Activated CD4-positive, alpha-beta T cell treated with anti-CD3 and anti-CD28 coated beads, Interleukin-2, amount 50 U/mL, for 24 hours (primary cell): Measurements from ENCODE around the gene ELMO3.

Source experiments
- DNase-seq, 2 donors: peaks; one replicate each; pipeline ENCODE4 v3.0.0-alpha.2; 2020; ENCODE audit warnings: low read depth in 1 of 2, low spot score in 1 of 2

ELMO3 gene

DNA sequence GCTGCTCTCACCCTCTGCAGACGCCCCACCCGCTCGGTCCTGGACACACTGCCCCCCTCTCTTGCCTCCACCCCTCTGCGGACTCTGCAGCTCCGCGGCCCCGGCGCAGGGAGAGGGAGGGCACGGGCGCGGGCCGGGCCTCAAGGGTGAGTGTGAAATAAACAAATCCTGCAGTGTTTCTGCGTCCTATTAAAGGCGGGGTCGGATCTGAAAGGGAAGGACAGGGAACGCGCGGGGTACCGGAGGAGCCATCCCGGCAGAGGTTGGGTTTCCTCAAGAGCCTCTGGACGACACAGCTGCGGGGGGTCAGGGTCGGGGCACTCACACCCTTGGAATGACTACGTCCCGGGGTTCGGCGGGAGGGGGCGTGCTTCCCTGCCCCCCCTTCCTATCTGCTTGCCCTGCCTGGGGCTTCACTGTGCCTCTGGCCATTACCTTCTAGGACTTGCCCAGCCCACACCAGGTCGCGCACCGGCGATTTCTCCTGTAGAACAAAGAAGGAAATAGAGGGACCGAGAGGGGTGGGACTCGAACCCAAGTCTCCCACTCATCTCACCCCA lies 34.9 kb upstream of the ELMO3 start:
- no peak for DNase-seq

DNA sequence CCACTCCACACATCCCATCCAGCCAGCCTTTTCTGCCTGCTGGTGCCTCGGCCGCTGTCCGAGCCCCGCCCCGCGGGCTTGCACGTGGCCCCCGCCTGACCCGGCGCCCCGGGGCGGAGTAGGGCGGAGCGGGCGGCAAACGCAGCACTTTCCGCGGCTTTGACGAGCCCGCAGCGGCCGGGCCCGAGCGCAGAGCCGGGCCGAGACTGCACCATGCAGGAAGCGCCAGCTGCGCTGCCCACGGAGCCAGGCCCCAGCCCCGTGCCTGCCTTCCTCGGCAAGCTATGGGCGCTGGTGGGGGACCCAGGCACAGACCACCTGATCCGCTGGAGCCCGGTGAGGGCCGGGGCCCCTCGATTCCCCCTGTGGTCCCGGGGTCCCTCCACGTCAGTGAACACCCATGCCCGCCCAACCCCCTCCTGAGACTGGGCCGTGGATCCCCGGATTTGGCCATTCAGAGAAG lies 34.3 kb upstream of the ELMO3 start, which contains the start of gene HSF4:
Gene HSF4 (plus strand): TSS at position 147 of the 463 bp plus-strand sequence. CDS start 67 bp downstream, at position 214.
- no peak for DNase-seq

DNA sequence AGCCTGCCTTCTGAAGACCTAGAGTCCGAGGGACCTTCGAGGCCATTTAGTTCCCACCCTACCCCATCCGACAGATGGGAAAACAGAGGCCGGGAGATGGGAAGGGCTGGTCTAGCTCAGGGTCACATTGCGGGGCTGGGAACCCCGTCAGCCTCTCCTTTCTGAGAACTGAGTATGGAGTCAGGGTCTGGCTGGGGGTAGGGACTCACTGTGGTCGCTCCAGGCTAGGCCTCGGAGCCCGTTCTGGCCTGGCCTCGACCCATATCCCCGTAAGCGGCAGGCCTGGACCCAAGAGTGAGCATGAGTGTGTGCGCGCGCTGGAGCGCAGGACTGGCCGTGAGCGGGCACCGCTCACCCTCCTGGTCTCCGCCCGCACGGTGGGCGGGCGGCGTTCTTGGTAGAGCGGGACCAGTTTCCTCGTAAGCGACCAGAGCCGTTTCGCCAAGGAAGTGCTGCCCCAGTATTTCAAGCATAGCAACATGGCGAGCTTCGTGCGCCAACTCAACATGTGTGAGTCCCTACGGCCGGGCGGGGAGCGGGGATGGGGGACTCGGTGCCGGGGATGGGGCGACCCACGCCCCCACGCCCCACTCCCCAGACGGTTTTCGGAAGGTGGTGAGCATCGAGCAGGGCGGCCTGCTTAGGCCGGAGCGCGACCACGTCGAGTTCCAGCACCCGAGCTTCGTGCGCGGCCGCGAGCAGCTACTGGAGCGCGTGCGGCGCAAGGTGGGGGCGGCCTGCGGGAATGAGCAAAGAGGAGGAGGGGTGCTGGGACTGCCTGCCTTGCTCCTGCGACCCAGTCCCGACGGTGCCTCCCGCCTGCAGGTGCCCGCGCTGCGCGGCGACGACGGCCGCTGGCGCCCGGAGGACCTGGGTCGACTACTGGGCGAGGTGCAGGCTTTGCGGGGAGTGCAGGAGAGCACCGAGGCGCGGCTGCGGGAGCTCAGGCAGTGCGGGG lies 33.5 kb upstream of the ELMO3 start:
- DNase-seq, result no peak

DNA sequence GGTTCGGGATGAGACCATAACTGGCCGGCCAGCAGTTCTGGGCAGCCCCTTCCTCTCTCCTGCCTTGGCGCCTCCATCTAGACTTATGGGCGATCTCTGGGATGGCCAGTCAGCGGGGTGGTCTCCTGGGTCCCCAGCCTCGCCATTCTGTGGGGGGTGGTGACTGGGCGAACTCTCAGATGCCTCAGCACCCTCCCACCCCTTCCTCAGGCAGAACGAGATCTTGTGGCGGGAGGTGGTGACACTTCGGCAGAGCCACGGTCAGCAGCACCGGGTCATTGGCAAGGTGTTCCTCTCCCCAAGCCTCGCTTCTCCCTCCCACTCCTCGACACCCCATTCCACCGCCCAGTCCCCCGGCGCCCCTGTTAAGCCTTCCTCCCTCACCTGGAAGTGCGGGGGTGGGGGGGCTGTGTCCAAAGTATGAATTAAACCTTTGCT lies 32.8 kb upstream of the ELMO3 start:
- no peak for DNase-seq

DNA sequence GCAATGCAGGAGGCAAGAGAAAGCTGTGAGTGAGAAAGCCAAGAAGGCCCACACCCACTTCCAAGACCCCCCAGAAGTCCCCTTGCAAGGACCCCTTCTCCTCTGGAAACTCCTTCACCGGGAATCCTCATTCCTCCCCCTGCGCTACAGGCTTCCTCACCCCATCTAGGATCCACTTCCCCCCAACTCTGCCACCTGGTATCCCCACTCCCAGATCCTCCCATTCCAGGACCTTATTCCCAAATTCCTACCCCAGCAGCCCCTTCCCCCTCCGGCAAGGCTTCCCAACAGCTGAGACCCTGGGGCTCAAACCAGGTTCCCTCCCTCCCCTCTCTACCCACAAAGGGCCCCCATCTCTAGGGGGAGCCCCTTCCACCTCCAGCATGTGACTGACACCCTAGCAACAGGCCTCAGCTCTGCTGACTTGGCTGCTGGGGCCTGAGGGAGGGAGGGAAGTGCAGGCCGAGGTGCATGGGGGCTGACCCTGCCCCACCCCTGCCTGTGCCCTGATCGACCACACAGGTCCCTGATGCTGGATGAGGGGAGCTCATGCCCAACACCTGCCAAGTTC lies 32.2 kb upstream of the ELMO3 start:
- no peak for DNase-seq

DNA sequence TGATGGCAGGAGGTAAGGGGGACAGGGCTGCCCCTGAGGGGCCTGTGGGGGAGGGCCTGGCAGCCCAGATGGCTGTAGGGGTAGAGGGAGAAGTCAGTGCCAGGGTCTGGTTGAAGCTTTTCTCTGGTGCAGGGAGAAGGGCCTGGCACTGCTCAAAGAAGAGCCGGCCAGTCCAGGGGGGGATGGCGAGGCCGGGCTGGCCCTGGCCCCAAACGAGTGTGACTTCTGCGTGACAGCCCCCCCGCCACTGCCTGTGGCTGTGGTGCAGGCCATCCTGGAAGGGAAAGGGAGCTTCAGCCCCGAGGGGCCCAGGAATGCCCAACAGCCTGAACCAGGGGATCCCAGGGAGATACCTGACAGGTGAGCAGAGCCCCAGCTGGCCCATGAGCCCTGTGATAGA lies 31.3 kb upstream of the ELMO3 start:
- no peak for DNase-seq

DNA sequence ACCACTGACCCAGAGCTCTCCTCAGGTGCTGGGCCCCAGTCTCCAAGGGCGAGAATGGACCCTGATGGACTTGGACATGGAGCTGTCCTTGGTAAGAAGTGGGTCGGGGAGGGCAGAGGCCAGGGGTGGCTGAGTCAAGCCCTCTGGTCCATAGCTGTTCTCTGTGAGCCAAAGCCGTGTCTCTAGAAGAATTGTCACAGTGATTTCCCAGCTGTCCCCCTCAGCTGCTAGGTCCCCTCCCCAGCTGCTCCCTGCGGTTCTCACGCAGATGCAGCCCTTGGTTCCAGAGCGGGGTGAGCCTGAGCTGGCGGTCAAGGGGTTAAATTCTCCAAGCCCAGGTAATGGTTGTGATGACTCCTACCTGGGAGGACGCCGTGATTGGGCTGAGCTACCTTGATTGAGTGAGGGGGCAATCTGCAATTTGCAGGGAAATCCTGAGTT lies 29.9 kb upstream of the ELMO3 start:
- DNase-seq, result no peak

DNA sequence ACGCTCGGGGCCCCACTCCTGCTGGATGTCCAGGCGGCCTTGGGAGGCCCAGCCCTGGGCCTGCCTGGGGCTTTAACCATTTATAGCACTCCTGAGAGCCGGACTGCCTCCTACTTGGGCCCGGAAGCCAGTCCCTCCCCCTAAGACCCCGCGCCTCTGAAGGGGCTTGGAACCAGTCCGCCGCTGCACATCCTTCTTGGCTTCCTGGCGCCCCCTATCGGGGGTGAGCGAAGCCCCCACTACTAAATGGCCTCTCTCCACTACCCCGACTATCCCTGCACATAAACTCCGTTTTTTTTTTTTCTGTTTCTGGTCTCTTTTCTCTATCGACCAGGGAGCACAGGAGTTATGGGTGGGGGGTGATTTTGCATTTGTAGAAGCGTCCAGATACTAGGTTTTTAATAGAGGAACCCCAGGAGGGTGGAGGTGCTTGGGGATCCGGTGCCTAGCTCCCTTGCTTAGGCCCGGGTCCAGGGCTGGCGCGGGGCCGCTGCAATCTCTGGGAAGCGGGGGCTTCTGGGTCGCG lies 29.2 kb upstream of the ELMO3 start:
- no peak for DNase-seq

DNA sequence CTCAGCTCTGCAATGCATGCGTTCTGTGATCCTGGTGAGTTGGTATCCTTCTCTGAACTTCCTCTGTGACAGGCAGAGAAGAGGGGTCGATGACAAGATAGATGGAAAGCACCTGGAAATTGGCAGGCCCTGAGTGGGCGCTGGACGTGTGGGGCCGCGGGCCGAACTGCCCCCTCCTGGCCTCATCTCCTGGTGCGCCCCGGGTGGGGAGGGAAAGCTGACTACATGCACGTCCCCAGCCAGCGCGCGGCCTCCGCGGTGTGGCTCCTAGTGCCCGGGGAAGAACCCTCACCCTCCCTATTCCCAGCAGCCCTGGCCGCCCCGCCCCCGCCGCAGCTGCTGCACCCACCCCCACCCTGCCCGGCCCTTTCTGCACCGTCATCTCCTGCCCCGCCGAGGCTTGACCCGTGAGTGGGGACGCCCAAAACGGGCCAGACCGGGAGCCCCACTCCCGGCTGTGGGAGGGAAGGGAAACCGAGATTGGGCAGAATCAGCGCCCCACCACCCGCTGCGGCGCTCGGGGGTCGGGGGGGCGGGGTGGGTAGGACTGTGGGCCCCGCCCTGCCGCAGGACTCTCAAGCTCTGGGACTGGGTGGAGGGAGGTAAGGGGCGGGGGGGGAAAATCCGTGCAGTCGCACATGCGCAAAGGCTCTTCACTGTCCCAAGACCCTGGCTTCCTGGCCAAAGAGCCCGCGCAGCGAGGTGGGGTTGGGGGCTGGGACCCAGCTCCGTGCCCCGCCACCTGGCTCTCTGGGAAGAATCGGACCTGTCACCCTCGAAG lies 28.6 kb upstream of the ELMO3 start, which contains the start of gene NOL3:
Gene NOL3 (plus strand): TSS at position 371 of the 781 bp plus-strand sequence.
- DNase-seq, result no peak

DNA sequence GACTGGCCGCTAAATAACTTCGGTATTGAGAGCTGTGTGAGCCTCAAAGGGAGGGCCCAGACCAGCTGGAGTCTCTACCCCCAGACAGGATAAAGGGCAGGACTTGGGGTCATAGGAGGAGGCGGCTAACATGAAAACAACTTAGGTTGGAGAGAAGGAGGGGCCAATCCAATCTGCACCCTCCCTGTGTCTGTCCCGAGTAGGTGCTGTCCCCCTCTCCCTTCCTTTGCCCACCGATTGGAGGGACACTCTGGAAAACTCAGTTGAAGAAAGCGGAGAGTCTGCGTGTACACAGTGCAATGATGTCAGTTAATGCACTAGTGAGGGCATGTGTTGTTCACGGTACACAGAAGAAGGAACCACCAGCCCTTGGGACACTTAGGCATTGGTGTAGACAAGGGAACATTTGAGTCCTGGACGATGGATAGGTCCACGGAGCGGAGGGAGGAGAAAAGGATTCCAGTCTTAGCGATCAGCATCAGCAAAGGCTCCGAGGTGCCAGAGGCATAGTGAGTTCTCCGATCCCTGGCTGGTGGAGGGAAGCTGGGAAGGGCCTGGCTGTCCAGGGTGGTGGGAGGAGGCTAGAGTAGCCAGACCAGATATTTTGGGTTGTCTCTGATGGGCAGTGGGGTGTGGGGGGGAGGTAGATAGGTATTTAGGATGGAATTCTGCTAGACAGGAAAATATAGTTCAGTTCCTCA lies 27.8 kb upstream of the ELMO3 start:
- no peak for DNase-seq

DNA sequence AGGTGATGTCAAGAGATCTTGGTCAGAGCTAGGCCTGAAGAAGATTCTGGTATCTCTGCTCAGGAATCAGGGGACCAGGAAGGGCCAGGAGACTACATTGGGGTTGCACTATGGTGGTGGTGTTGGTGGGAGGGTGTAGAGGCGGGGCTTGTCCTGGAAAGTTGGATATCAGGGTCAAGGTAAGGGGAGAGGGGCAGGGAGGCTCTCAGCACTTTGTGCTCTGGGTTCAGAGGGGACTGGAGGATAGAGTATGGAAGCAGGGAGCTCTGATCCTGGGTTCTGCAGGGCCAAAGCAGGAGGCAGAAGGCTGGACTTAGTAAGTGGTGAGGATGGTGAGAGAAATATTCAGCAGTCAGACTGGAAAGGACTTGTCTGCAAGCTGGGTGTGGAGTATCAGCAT lies 25.6 kb upstream of the ELMO3 start:
- no peak for DNase-seq

DNA sequence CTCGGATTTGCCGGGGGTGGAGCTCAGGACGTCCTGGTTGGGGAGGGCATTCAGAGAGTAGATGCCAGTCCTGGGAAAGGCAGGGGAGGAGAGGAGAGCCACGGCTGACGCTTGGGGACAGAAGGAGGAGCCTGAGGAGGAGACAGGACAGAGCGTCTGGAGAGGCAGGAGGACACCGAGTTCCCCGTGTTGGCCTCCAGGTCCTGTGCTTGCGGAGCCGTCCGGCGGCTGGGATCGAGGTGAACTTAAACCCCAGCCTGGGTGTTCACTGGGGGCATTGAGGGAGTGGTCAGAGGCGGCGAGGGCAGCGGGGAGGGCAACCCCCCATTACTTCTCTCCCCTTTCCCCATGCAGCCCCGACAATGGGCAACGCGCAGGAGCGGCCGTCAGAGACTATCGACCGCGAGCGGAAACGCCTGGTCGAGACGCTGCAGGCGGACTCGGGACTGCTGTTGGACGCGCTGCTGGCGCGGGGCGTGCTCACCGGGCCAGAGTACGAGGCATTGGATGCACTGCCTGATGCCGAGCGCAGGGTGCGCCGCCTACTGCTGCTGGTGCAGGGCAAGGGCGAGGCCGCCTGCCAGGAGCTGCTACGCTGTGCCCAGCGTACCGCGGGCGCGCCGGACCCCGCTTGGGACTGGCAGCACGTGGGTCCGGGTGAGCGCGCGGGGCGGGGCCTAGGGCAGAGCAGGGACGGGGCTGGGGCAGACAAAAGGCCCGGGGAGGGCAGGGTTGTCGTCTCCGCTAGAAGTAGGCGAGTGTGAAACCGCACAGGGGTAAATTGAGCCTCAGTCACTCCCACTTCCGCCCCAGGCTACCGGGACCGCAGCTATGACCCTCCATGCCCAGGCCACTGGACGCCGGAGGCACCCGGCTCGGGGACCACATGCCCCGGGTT lies 24.9 kb upstream of the ELMO3 start:
- no peak for DNase-seq

DNA sequence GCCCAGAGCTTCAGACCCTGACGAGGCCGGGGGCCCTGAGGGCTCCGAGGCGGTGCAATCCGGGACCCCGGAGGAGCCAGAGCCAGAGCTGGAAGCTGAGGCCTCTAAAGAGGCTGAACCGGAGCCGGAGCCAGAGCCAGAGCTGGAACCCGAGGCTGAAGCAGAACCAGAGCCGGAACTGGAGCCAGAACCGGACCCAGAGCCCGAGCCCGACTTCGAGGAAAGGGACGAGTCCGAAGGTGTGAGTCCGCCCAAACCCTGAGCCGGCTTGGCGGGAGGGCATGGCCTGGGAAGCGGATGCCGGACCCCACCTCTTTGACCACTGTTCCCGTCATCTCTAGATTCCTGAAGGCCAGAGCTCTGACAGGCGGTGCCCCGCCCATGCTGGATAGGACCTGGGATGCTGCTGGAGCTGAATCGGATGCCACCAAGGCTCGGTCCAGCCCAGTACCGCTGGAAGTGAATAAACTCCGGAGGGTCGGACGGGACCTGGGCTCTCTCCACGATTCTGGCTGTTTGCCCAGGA lies 24.2 kb upstream of the ELMO3 start:
- no peak for DNase-seq

DNA sequence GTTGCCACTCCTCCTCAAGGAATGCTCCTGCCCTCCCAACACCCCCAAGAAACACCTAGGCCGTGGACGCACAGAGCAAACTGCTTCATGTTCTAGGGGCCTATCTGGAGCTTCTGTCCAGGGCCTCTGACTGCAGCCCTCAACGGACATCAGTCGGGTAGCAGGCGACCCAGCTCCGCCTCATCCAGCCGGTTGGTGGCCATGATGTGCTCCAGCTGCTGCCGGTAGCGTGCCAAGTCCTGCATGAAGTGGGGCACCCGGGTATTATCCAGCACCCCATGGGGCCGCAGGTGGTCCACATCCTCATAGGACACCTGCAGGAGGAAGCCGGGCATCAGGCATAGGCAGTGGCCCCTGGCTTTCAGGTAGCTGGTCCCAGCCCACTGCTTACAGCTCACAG lies 22.3 kb upstream of the ELMO3 start:
- DNase-seq, result no peak

DNA sequence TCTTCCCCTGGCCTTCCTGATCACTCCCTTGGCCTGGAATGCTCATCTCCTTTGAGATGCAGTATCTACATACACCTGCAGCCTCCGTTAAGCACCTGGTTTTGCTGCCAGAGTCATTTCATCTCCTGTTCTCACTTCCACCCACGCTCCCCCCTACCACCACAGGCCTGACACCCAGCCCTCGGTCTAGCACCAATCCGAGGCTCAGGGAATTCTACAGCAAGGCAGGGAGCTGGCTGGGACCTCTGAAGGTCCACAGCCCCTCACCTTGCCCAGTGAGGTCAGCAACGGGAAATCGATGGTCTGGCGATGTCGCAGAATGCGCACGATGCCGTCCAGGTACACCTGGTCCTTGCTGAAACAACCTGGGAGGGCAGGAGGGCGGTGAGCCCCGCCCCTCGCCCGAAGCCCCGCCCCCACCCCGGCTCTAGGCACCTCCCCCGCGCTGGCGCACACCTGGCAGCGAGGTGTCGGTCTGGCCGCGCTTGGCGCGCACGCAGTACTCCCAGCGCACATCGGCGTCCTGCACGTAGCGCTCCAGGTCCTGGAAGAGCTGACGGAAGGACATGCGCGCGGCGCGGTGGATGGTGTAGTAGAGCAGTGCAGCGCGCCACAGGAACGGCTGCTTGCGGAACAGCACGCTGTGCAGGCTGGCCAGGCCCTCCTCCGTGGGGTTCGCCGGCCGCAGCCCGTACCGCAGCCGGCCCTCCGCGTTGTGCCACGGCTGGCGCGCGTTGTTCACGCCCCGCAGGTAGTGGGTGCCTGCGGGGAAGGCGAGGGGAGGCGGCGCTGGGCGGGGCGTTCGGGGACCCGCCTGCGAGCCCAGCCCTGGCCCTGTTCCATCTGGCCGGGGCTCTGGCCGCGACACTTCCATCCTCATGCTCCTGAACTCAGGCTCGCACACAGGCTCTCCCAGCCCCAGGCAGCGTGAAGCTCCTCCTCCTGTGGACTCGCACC lies 20.9 kb upstream of the ELMO3 start:
- DNase-seq, result no peak

DNA sequence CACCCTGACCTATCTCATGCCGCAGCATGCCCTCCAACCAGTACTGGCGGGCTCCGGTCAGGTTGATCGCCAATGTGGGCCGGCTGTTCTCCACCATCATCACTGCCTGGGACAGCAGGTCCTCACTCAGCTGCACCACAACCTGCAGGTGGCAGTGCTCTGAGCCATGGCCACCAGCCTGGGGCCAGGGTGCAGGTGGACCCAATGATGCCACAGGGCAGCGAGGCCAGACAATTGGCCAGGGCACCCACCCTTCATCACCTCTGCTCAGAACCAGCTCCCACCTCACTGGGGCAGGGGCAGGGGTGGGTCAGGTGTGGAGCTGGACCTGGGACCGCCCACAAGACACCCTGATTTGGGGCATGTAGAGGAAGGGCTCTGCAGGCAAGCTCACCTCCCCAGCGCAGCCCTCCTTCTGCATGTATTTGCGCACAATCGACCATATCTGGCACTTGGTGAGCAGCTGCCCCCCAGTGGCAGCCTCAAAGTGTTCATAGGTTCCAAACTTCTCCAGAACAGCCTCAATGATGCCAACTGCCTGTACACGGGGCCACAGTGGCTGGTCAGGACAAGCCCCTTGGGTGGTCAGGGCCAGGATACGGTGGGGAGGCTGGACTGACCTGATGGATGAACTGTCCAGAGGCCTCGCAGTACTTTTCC lies 19.4 kb upstream of the ELMO3 start:
- DNase-seq, result no peak

DNA sequence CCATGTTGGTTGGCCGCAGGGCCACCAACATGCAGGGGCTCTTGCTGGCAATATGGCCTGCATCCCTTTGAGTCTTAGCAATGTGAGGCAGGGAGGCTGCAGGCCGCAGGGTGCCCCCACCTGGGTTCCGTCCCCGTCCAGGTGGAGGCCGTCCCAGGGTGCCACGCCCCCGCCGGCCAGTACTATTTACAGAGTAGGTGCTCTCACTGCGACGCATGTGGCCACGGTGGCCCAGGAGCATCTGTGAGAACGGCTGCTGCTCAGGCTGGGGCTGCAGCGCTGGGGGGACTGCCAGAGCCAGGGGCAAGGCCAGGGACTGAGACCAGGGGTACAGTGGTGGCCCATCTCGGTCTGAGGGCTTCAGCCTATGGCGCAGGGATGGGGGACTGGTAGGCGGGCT lies 18.8 kb upstream of the ELMO3 start:
- no peak for DNase-seq
